CD4-positive, alpha-beta T cell treated with Interleukin-6 for 4 hours (primary cell): ENCODE measurements around the gene NOP56.

Source experiments
- DNase-seq: peaks from one replicate; pipeline ENCODE4 v3.0.0-alpha.2; 2020; ENCODE audit warnings: mixed read lengths

The NOP56 gene, protein sequence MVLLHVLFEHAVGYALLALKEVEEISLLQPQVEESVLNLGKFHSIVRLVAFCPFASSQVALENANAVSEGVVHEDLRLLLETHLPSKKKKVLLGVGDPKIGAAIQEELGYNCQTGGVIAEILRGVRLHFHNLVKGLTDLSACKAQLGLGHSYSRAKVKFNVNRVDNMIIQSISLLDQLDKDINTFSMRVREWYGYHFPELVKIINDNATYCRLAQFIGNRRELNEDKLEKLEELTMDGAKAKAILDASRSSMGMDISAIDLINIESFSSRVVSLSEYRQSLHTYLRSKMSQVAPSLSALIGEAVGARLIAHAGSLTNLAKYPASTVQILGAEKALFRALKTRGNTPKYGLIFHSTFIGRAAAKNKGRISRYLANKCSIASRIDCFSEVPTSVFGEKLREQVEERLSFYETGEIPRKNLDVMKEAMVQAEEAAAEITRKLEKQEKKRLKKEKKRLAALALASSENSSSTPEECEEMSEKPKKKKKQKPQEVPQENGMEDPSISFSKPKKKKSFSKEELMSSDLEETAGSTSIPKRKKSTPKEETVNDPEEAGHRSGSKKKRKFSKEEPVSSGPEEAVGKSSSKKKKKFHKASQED

GRCh38 chr20:2651772-2652723, at the start of gene NOP56:
NOP56 (plus strand) TSS chr20:2652632; CDS start chr20:2652661, 29 bp downstream.
- peak; percentile 95 for DNase-seq

- DNase-seq: no peak
These were observed 49.7 kb upstream of the NOP56 start for GRCh38 chr20:2602746-2603145.

GRCh38 chr20:2603816-2604505, 48.5 kb upstream of the NOP56 start:
- DNase-seq: no peak

DNA sequence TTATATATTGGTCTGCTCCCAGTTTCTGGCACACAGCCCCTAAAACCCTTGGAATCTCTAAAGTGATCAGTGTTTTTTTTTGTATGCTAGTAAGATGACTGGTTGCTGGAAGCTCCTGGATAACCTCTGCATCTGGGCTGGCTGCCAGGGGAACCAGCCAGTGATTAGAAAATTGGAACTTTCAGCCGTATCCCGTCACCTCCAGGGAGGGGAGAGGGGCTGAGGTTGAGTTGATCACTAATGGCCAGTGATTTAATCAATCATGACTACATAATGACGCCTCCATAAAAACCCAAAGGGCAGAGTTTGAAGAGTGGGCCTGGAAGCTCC, 48.0 kb upstream of the NOP56 start:
- DNase-seq: no peak

DNA sequence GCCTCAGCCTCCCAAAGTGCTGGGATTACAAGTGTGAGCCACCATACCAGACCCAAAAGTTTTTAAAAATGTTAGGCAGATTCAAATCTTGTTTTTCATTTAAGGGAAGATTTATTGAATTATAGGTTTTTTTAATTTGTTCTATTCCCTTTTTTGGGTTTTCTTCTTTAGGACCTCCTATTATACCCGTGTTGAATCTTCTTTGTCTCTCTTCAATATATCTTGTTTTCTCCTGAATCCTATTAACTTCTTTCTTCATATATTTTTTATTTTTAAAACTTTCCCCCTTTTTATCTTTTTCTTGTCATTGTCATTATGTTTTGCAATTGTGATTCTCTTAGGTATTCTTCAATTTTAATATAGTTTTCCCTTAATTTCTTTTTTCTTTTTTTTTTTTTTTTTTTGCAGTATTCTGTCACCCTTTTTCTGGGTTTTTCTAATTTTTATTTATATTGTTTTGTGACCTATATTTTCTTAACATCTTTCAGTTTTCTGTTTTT, 45.9 kb upstream of the NOP56 start:
- no peak for DNase-seq

GRCh38 chr20:2610326-2610725, 42.1 kb upstream of the NOP56 start:
- DNase-seq: no peak

DNA sequence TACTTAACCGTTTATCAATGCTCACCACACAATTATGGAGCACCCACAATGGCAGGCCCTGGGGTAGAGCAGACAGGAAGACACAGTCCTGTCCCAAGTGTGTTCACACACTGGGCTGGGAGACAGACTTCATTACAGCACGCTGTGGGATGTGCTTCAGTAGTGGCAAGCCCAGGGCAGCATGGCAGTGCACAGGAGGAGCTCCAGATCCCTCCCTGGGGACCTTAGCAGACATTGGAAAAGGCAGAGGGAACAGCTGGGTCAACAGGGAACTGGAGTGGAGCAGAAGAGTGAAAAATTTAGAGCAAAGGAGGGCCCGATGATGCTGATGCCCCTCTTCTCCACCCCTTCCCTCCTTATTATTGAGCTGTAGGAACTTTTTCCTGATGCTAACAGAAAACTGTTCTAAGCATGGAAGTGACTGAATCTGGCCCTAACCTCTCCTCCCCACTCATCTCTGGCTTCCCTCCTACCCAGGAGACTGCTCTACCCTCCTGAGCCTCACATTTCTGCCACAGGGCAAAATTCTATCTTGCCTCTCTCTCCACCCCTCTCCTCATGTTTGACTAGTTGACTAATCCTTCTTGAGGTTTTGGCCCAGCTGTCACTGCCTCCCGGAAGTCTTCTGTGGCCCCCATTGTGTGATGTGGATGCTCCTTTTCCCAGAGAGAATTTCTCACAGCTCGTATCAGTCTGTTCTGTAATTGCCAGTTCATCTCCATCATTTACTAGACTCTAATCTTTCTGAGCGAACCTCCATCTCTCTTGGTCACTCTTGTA, 41.3 kb upstream of the NOP56 start:
- no peak for DNase-seq

GRCh38 chr20:2612073-2612472, 40.4 kb upstream of the NOP56 start:
- DNase-seq: no peak

GRCh38 chr20:2616634-2617033, 35.8 kb upstream of the NOP56 start:
- DNase-seq: no peak

- DNase-seq: no peak
These were observed 35.2 kb upstream of the NOP56 start for GRCh38 chr20:2617099-2617714.

DNA sequence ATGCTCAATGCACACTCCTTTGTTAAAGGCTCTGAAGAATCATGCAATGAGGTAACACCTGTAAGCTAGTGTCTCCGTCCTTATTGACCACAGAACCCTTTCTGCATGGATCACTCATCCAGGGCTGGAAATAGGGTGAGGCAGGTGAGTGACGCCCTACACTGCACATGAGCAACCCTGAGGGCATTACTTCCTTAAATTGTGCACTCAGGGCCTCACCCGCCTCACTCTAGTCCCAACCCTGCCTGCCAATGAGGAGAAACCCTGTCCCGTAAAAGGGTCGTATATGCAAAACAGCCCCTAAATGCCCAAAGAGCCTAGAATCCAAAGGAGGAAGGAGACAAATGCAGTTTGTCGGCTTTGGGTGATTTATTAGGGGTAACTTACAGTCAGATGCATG, 33.6 kb upstream of the NOP56 start:
- no peak for DNase-seq

DNA sequence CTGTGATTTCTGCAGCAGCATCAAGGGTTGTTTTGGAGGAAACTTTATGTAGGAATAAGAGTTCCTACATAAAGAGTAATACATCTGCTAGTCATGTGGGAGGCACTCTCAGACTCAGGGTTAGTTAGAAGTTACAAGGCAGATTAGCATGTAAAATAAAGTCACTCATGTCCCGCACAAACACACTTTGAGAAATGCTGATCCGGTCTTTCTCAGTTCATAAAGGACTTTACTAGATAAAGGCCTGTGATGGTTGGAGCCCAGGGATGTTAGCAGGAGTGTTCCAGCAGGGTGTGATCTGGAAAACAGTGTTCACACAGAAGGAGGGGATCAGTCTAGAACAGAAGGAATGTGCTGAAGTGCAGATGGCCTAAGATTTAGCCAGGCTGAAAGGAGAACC, 33.1 kb upstream of the NOP56 start:
- DNase-seq: no peak

DNA sequence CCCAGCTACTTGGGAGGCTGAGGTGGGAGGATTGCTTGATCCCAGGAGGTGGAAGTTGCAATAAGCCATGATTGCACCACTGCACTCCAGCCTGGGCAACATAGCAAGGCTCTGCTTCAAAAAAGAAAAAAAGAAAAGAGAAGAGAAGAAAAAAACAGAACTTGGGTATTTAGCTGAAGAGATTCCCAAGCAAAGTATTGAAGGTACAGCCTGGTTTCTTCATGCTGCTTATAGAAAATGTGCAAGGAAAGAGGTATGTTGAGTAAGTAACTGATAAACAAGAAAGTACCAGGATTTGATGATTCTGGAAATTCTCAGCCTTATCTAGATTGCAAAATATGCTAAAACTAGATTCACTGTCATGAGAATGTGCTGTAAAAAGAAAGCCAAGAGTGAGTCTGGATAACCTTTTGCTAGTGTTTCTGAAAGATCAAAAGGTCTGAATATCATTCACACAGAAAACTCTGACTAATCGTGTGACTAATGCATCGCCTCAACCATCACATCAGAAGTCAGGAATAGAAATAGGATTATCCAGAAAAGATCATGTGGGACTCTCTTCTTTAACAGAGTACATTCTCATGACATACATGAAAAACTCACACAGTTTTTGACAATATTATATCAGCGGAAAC, 32.4 kb upstream of the NOP56 start:
- DNase-seq: no peak

- no peak for DNase-seq
These were observed 28.2 kb upstream of the NOP56 start for GRCh38 chr20:2624190-2624589.

DNA sequence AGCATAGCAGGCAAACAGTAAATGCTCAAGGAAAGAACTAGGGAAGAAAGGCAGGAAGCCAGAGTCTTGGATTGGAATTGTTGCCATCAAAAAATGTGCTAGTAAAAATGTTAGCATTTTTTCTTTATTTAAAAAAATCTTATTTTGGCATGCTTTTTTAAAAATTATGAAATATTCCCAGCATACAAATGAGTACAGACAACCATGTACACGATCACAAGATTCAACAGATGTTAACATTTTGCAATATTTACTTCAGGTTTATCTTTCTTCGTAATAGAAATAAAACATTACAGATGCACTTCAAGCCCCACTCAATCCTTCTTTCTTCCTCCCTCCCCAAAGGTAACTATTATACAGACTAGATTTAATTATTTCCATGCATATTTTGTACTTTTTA, 27.4 kb upstream of the NOP56 start:
- DNase-seq: no peak

DNA sequence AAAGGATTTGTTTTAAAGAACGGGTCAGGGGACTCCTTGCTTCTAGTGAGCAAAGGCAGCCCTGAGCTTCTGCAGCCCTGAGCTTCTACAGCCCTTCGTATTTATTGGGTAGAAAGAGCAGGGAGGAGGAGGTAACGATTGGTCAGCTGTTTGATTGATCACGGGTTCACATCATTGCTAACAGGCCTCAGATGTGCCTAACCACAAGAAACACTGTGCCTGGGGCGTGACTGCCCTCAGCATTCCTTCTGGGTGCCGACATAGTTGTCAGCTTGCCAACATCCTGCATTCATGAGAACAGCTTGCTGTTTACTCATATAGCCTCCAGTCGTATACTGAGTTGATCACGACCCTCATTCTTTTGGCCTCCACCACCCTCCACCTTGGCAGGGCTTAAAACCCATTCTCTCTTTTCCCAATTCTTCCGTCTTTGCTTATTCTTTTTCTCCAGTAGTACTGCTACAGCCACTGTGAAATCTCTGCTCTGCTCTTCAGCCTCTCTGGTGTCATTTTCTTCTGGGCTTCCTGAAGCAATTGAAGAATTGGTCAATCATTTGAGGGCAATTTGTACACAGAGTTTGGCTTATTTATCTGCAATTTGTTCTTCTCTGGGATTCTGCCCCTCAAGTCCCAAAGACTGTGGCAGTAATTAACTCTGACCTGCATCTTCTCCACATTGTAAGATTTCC, 25.4 kb upstream of the NOP56 start:
- DNase-seq: no peak

DNA sequence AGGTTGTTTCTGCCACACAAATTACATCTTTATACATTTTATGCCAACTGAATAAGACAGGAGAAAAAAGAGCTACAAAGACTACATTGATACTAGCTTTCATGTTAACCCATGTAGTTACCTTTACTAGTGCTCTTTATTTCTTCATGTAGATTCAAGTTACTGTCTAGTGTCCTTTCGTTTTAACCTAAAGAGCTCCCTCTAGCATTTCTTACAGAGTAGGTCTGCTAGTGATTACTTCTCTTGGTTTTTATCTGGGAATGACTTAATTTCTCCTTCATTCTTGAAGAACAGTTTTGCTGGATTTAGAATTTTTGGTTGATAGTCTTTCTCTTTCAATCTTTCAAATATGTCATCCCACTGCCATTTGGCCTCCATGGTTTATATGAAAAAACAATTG, 21.2 kb upstream of the NOP56 start:
- no peak for DNase-seq

- no peak for DNase-seq
These were observed 19.1 kb upstream of the NOP56 start for GRCh38 chr20:2633381-2633780.

DNA sequence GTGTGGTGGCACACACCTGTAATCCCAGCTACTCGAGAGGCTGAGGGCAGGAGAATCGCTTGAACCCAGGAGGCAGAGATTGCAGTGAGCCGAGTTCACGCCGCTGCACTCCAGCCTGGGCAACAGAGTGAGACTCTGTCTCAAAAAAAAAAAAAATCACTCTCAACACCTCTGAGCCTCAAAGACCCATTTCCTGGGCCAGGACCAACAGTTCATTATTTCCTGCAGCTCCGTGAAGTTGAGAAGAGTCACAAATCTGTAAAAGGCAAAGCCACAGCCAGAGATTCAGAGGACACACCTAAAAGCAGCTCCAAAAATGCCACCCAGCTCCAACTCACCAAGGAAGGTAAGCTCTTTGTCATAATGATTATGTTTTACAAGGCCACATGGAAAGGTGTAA, 15.2 kb upstream of the NOP56 start:
- no peak for DNase-seq

GRCh38 chr20:2640260-2640659, 12.2 kb upstream of the NOP56 start:
- no peak for DNase-seq
